ENCODE data around the gene STAB1.

The STAB1 gene

GRCh38 chr3:52487050-52487787 lies 7.9 kb upstream of the STAB1 start:
- DNase-seq (ENCODE audit: low spot score) = no peak

GRCh38 chr3:52487788-52488691 lies 7.1 kb upstream of the STAB1 start:
- no peak for DNase-seq (ENCODE audit: low spot score)

DNA sequence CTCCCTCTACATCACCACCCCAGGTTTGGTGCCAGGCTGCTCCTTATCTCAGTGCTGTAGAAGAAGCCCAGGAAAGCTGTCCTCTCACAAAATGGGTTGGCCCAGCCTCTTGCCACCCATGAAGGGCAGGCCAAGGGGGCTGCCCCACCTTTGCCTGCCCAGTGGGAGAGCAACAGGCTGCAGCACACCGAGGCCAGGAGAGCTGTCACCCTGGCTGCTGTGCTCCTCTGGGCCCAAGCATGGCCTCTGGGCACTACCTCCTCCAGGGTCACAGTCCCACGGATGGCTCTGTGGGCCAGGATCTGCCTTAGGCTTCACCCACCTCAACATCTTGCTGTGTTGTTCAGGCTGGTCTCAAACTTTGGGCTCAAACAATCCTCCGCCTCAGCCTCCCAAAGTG lies 6.4 kb upstream of the STAB1 start:
- DNase-seq (ENCODE audit: low spot score) = no peak

GRCh38 chr3:52489453-52489852 lies 5.7 kb upstream of the STAB1 start:
- no peak for DNase-seq (ENCODE audit: low spot score)

DNA sequence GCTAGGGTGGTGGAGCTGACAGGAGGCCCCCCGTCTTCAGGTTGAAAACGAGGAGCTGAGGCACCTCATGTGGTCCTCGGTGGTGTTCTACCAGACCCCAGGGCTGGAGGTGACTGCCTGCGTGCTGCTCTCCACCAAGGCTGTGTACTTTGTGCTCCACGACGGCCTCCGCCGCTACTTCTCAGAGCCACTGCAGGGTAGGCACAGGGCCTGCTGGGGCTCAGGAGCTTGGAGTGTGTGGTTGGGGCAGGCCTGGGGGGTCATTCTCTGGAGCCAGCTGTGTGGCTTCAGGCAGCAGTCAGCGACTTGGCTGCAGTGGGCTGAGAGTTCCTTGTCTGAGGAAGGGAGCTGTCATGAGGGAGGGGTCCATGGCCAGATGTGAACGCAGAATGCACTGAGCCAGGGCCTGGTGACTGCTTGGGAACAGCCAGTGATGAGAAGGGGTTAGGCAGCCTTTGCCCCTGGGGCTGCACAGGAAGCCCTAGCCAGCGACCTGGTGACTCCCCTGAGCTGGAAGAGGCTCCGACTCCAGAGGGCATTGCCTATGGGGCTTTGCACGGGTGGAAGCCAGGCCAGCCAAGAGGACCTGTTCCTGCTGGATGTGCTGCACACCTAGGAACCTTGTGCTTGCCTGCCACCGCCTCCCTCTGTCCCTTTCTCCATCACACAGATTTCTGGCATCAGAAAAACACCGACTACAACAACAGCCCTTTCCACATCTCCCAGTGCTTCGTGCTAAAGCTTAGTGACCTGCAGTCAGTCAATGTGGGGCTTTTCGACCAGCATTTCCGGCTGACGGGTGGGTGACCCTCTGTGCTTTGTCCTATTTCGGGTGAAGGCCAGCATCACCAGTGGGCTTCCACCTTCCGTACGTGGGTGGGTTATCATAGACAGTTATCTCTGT lies 4.9 kb upstream of the STAB1 start:
- no peak for DNase-seq (ENCODE audit: low spot score)

GRCh38 chr3:52490939-52491526 lies 4.1 kb upstream of the STAB1 start:
- DNase-seq (ENCODE audit: low spot score) = no peak

- no peak for DNase-seq (ENCODE audit: low spot score)
Observed at GRCh38 chr3:52492059-52492458, 3.1 kb upstream of the STAB1 start.

- DNase-seq (ENCODE audit: low spot score) = no peak
Observed at GRCh38 chr3:52493232-52494017, 1.7 kb upstream of the STAB1 start.

DNA sequence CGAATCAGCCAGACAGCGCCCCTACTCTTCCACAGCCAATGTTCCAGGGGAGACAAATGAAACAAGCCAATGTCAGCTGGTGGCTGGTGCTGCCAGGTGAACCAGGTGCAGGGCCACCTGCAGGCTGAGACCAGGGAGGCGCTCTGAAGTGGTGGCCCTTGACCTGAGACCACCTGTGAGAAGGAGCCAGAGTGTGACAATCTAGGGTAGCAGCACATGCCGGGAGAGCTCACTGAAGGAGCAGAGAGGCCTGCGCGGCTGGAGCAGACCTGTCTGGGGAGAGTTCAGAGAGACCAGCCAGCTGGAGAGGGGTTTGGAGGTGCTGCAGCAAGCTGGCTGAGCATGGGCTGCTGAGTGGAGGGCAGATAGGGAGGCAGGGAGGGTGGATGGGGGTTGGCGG lies 693 bp upstream of the STAB1 start:
- DNase-seq (ENCODE audit: low spot score) = no peak

- DNase-seq (ENCODE audit: low spot score) = no peak
Observed at GRCh38 chr3:52495777-52496602, 852 bp downstream of the STAB1 start.

DNA sequence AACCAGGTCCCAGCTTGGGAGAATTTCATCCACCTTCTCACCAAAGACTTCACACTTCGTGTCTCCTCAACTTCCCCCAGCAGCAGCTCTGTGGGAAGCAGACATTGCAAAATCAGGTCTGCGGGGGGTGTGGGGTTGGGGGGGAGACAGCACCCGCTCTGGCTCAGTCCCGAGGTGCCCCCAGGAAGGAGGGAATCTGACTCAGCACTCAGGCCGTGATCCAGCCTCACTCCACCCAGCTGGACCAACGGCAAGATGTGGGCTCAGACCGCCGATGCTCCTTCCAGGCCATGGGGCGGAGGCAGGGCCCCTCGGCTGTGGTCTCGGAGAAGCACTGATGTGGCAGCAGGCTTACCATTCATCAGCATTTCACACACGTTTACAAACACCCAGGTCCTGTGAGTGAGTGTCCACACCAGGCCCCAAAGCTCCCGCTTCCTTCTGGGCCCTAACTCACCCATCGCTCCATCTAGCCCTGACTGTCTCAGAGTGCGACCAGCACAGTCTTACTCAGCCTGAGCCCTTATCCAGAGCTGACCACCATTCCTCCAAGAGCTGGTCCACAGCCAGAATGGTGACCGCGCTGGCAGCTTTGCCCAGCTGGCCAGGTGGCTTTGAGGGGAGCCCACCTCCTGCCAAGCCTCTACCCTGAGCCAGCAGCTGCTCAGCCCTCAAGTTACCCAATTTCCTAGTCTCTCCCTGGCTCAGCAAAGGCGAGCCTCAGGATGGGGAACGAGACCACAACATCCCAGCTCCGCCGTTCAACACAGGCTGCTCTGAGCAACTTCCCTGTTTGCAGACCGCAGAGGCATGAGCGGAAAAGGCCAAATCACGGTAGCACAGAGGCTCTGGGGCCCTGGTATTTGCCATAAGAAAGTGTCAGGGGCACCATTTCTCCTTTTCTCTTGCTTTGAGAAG lies 3.3 kb downstream of the STAB1 start:
- DNase-seq (ENCODE audit: low spot score) = no peak

- DNase-seq (ENCODE audit: low spot score) = no peak
Observed at GRCh38 chr3:52501046-52501445, 5.9 kb downstream of the STAB1 start.

DNA sequence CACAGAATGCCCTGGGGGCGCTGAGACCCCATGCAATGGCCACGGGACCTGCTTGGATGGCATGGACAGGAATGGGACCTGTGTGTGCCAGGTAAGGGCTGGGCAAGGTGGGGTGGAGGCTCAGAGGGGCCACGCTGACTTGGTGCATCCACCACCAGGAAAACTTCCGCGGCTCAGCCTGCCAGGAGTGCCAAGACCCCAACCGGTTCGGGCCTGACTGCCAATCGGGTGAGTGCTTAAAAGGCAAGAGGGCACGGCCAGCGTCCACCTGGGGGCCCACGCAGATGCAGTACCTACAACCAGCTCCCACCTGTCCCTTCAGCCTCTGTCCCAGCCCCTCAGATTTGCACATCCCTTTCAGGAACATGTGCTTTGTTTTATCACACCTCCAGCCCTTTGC lies 6.9 kb downstream of the STAB1 start:
- no peak for DNase-seq (ENCODE audit: low spot score)

DNA sequence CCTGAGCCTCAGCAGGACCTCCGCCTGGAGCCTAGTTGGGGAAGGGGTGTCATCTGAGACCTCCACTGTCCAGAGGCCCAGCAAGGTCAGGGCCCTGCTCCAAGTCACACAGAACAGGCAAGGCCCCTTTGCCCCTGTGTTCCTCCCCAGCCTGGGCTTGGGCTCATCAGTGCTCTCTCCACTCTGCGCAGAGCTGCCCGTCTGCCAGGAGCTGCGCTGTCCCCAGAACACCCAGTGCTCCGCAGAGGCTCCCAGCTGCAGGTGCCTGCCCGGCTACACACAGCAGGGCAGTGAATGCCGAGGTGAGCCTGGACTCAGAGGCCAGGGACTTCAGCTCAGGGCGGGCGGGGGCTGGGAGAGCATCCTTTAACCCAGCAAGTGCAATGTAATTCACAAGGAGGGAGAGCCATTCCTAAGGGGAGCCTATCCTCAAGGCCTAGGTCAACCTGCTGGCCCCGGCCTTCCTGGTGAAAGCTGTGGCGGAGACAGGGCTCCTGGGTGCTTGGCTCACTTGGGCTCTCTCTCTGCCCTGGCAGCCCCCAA lies 7.7 kb downstream of the STAB1 start:
- no peak for DNase-seq (ENCODE audit: low spot score)

DNA sequence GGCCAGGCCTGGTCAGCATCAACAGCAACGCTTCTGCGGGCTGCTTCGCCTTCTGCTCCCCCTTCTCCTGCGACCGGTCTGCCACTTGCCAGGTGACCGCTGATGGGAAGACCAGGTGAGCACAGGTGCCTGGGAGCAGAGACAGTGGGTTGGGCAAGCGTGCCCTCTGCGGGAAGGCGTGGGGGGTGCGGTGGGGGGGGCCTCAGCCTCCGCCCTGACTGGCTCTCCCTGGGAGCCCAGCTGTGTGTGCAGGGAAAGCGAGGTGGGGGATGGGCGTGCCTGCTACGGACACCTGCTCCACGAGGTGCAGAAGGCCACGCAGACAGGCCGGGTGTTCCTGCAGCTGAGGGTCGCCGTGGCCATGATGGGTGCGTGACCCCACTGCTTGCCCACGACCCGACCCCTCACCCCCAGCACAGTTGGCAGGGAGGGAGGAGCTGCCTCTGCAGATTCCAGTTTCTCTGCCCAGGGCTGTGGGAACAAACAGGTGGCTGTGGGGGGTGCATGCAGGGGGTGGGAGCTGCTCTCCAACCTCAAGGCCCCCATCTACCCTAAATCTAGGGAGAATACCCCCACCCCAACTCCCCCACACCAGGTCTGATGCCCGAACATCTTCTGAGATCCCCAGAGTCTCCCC lies 8.8 kb downstream of the STAB1 start:
- no peak for DNase-seq (ENCODE audit: low spot score)

DNA sequence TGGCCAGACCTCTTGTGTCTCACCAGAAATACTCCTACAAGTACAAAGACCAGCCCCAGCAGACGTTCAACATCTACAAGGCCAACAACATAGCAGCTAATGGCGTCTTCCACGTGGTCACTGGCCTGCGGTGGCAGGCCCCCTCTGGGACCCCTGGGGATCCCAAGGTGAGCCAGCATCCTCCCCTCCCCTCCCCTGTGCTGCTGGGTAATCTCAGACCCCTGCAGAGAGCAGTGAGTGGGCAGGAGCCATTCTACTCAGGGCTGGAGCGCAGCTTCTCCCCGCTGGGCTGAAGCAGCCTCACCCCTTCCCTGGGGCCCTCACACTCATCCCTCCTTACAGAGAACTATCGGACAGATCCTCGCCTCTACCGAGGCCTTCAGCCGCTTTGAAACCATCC lies 9.8 kb downstream of the STAB1 start:
- no peak for DNase-seq (ENCODE audit: low spot score)

DNA sequence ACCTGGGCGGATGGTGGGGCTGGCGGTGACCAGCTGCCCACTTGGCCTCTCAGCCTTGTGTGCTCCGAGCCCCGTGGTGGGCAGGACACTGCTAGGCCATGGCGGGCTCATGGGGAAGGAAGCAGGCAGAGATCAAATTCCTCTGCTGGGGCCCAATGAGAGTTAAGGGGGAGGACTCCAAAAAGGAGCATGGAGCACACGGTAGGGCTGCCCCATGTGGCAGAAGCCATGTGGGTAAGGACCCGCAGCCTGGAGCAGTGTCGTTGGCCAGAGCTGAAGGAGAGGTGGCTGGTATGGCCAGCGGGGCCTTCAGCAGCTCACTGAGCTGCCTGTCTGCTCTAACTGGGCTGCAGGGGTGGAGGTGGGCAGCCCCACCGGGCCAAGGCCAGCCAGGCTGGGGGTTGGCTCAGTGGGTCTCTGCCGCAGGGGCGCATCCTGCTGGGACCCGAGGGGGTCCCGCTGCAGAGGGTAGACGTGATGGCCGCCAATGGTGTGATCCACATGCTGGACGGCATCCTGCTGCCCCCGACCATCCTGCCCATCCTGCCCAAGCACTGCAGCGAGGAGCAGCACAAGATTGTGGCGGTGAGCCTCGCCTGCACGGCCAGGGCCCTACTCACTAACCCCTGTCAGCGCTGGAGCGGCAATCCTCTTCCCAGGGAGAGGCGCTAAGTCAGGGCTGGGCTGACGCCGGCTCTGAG lies 11.3 kb downstream of the STAB1 start:
- DNase-seq (ENCODE audit: low spot score) = no peak

- no peak for DNase-seq (ENCODE audit: low spot score)
Observed at GRCh38 chr3:52507359-52507758, 12.2 kb downstream of the STAB1 start.

Measured in hematopoietic multipotent progenitor cell treated with erythropoietin and hydrocortisone succinate and interleukin-3 and kit ligand, for 17 days (in vitro differentiated cells).